K562 (cell line): Measurements from ENCODE around the gene TEX48. TPM values are rescaled to one million over a fixed set of nuclear protein-coding genes. Genes with fewer than 3 reads are reported as not detected.

Experiments used
- ATAC-seq: fragments of 200-7000 bp; cut with Tn5 transposase; 3 replicates; pipeline ENCODE4 v1.9.1; 2020; ENCODE audit warnings: moderate library complexity
- BruUV-seq: library from RNA; stranded (reverse); fragments of 400-500 nt; replicated peaks from 2 replicates; lab custom pipeline; 2021; lab: Mats Ljungman, UMichigan
- CTCF ChIA-PET: fragments of 300-600 bp; formaldehyde crosslinking; extraction: SDS; loops from one replicate; lab custom pipeline; 2021; ENCODE audit warnings: low intra/inter-chr PET ratio; lab: Yijun Ruan, JAX
- POLR2A ChIA-PET: fragments of 300-600, 350-650 bp; sonication (Branson Sonifier 250); formaldehyde crosslinking; extraction: SDS; loops from one replicate; lab custom pipeline; 2021; ENCODE audit warnings: antibody characterized with exemption, inconsistent platforms; lab: Yijun Ruan, JAX
- DNase-seq, 4 experiments: peaks; one replicate each; pipeline versions ENCODE4 v3.0.0 to v3.0.0-alpha.2; 2011 to 2018; ENCODE audit warnings: low spot score in 3 of 4, mixed read lengths in 3 of 4; ENCODE audit errors: extremely low read depth in 1 of 4
- FAIRE-seq: peaks from 2 replicates; lab custom pipeline; 2011; peaks lifted over from hg19 to GRCh38; lab: Jason Lieb, UNC
- H2AFZ ChIP-seq: 2 replicates; pipeline ENCODE4 v1.6.0; 2011; ENCODE audit warnings: low read depth, low read length, control low read depth, inconsistent platforms
- H3K27ac ChIP-seq: fragments of 200-600 bp; 3 replicates; pipeline ENCODE4 v1.8.0; 2011; ENCODE audit warnings: low read depth, mild to moderate bottlenecking, control low read depth, inconsistent platforms, low read length, moderate library complexity, mixed read lengths; ENCODE audit errors: extremely low read depth
- H3K27me3 ChIP-seq, 2 experiments: fragments of 300-600 bp in 1 of 2; 2 replicates in 1 of 2; 3 replicates in 1 of 2; pipeline versions ENCODE4 v1.6.0 to v1.8.0; 2011; ENCODE audit warnings: inconsistent platforms in 2 of 2, low read length in 2 of 2, mild to moderate bottlenecking in 1 of 2, mixed read lengths in 1 of 2, moderate library complexity in 1 of 2; ENCODE audit not compliant: control insufficient read depth in 2 of 2, insufficient read depth in 2 of 2
- H3K36me3 ChIP-seq: fragments of 300-600 bp; 3 replicates; pipeline ENCODE4 v1.8.0; 2011; ENCODE audit warnings: mild to moderate bottlenecking, low read length, inconsistent platforms; ENCODE audit not compliant: control insufficient read depth, insufficient read depth
- H3K4me1 ChIP-seq, 2 experiments: fragments of 200-600 bp in 1 of 2; replicated peaks in 1 of 2; 2 replicates in 1 of 2; 3 replicates in 1 of 2; pipeline versions ENCODE4 v1.5.1 to v1.8.0; 2011; ENCODE audit warnings: inconsistent platforms in 2 of 2, low read length in 2 of 2, mild to moderate bottlenecking in 1 of 2, mixed read lengths in 1 of 2, moderate library complexity in 1 of 2; ENCODE audit not compliant: control insufficient read depth in 2 of 2, insufficient read depth in 2 of 2
- H3K4me2 ChIP-seq: 2 replicates; pipeline ENCODE4 v1.6.1; 2011; ENCODE audit warnings: low read length, control low read depth, inconsistent platforms, mixed read lengths; ENCODE audit not compliant: insufficient read depth
- H3K4me3 ChIP-seq: fragments of 200-600 bp; sonication (generic), shearing (Covaris generic); 2 replicates; pipeline ENCODE4 v1.5.1; 2016; ENCODE audit warnings: control low read depth, inconsistent platforms
- H3K79me2 ChIP-seq: fragments of 200-600 bp; 3 replicates; pipeline ENCODE4 v1.8.0; 2011; ENCODE audit warnings: low read length, inconsistent platforms; ENCODE audit not compliant: control insufficient read depth, insufficient read depth
- H3K9ac ChIP-seq, 2 experiments: 2 replicates each; pipeline versions ENCODE4 v1.6.0 to v1.6.1; 2011; ENCODE audit warnings: low read depth in 2 of 2, low read length in 2 of 2, control low read depth in 1 of 2, inconsistent platforms in 1 of 2, mild to moderate bottlenecking in 1 of 2, mixed read lengths in 1 of 2; ENCODE audit not compliant: insufficient read depth in 1 of 2
- H3K9me1 ChIP-seq: one replicate; pipeline ENCODE4 v1.6.0; 2011; ENCODE audit warnings: inconsistent platforms, mild to moderate bottlenecking, low read length, moderate library complexity; ENCODE audit not compliant: control insufficient read depth, insufficient read depth
- H3K9me3 ChIP-seq: replicated peaks from 2 replicates; pipeline ENCODE4 v1.5.1; 2011; ENCODE audit warnings: low read depth, low read length, inconsistent platforms; ENCODE audit not compliant: control insufficient read depth, insufficient read depth
- H4K20me1 ChIP-seq: replicated peaks from 2 replicates; pipeline ENCODE4 v1.6.1; 2011; ENCODE audit warnings: low read length, inconsistent platforms, mixed read lengths; ENCODE audit not compliant: control insufficient read depth, insufficient read depth
- ADNP ChIP-seq: fragments of 200-800 bp; sonication (Bioruptor generic); IDR thresholded peaks from 2 replicates; pipeline ENCODE4 v1.6.1; 2016; ENCODE audit warnings: missing genetic modification characterization, missing compliant biosample characterization
- BRCA1 ChIP-seq, 2 experiments: fragments of 450-650 bp in 1 of 2; sonication (generic) in 1 of 2; formaldehyde crosslinking in 1 of 2; IDR thresholded peaks; 2 replicates each; pipeline versions ENCODE4 v1.5.0 to v1.6.1; 2017 to 2020; ENCODE audit warnings: mild to moderate bottlenecking in 1 of 2, missing genetic modification reagents in 1 of 2
- CBFB ChIP-seq: sonication (generic); formaldehyde crosslinking; IDR thresholded peaks from 2 replicates; pipeline ENCODE4 v1.4.0; 2020; ENCODE audit warnings: mild to moderate bottlenecking, missing genetic modification reagents
- MXI1 ChIP-seq: IDR thresholded peaks from 2 replicates; pipeline ENCODE4 v1.6.1; 2011; ENCODE audit warnings: low read depth, mild to moderate bottlenecking, improper control_type of control experiment, low read length
- SMAD4 ChIP-seq: fragments of 250-450 bp; sonication (Bioruptor Pico); conservative IDR thresholded peaks from 2 replicates; pipeline ENCODE4 v1.8.0; 2021; ENCODE audit warnings: inconsistent platforms, mild to moderate bottlenecking, moderate library complexity
- TFAM ChIP-seq: fragments of 250-450 bp; sonication (Bioruptor Pico); conservative IDR thresholded peaks from 2 replicates; pipeline ENCODE4 v1.5.0; 2021; ENCODE audit warnings: mild to moderate bottlenecking, moderate library complexity
- ZNF507 ChIP-seq: conservative IDR thresholded peaks from 2 replicates; pipeline ENCODE4 v1.6.1; 2017; ENCODE audit warnings: missing genetic modification characterization, missing compliant biosample characterization
- WGBS: fragments of 100-300 bp; shearing (Covaris generic); methylation state at CpG from one replicate; pipeline ENCODE4 v1.1.6; 2016; ENCODE audit warnings: low coverage, mixed read lengths; ENCODE audit not compliant: insufficient coverage; ENCODE audit errors: missing lambda C conversion rate; 5-methylcytosine and 5-hydroxymethylcytosine counted together
- in situ Hi-C: fragments of 300-500 bp; cut with MboI; formaldehyde crosslinking; loops from 4 replicates; pipeline ENCODE4 v1.15.0; 2018; ENCODE audit warnings: inconsistent platforms, mixed read lengths
- intact Hi-C: fragments of 100-400 bp; cut with micrococcal nuclease; formaldehyde crosslinking; loops from 2 replicates; pipeline ENCODE4 v1.14.2; 2022
- polyA plus RNA-seq, 8 experiments: library from polyadenylated mRNA; depleted of rRNA in 4 of 8; stranded (reverse) in 5 of 8; unstranded in 3 of 8; fragments of >200 nt; fragmentation: Nextera tagmentation in 2 of 8; fragmentation: Illumina TruSeq in 1 of 8; extraction: Ambion mirVana in 2 of 8; extraction: Trizol in 1 of 8; gene quantifications; 2 replicates each; pipeline versions ENCODE4 v1.2.1 to v1.2.3, GENCODE V29; 2011 to 2014; ENCODE audit warnings: inconsistent platforms in 1 of 8, missing spikeins in 1 of 8
- total RNA-seq, 7 experiments: library from RNA; depleted of rRNA in 6 of 7; stranded (reverse); fragments of >200 nt in 6 of 7; fragmentation: Illumina TruSeq in 2 of 7; extraction: Trizol in 2 of 7; gene quantifications; 2 replicates each; pipeline versions ENCODE4 v1.2.1 to v1.2.3, GENCODE V29; 2011 to 2021; ENCODE audit warnings: low replicate concordance in 1 of 7
- TF ChIP-seq, protein P1 (sequence below): fragments of 450-650 bp; IDR thresholded peaks from 2 replicates; pipeline ENCODE4 v1.7.0; 2016; ENCODE audit warnings: borderline replicate concordance
- TF ChIP-seq, protein P2 (sequence below): fragments of 250-450 bp; sonication (Bioruptor Pico); IDR thresholded peaks from 2 replicates; pipeline ENCODE4 v1.5.1; 2021; ENCODE audit warnings: mild to moderate bottlenecking

TEX48 gene
- total and polyA plus RNA-seq, 9 of the 15 experiments (the other 6 are each of a cell fraction or from before 2014, with no cell fraction given) = not detected

GRCh38 chr9:114694146-114694545, 12.2 kb upstream of the TEX48 start:
- DNase-seq = no peak
- ATAC-seq = no peak
- no peaks in the 10 kb centered on the region for H3K9me3 ChIP-seq
- POLR2A ChIA-PET = interaction anchor here (0.6 kb wide), 1 partner anchor 296 kb away, joined by 3 read pairs; no protein-coding TSS in a partner anchor
- H2AFZ ChIP-seq = no peak overlapping the region
- intact Hi-C loops (no loop called here), in situ Hi-C loops (no loop called here)
- TF ChIP-seq, protein P1, sequence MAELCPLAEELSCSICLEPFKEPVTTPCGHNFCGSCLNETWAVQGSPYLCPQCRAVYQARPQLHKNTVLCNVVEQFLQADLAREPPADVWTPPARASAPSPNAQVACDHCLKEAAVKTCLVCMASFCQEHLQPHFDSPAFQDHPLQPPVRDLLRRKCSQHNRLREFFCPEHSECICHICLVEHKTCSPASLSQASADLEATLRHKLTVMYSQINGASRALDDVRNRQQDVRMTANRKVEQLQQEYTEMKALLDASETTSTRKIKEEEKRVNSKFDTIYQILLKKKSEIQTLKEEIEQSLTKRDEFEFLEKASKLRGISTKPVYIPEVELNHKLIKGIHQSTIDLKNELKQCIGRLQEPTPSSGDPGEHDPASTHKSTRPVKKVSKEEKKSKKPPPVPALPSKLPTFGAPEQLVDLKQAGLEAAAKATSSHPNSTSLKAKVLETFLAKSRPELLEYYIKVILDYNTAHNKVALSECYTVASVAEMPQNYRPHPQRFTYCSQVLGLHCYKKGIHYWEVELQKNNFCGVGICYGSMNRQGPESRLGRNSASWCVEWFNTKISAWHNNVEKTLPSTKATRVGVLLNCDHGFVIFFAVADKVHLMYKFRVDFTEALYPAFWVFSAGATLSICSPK = no peak
- no peak for TF ChIP-seq CBFB
- no peak for TF ChIP-seq SMAD4 (CRISPR knock-in tag)
- TF ChIP-seq TFAM (CRISPR knock-in tag) = no peak
- TF ChIP-seq MXI1 = no peak
- TF ChIP-seq BRCA1 (IDR thresholded peaks at IDR 0.05) = no peak
- no peak for TF ChIP-seq BRCA1 (CRISPR knock-in tag; IDR thresholded peaks at IDR 0.05)
- no peak for TF ChIP-seq ADNP (tag)
- TF ChIP-seq, protein P2, sequence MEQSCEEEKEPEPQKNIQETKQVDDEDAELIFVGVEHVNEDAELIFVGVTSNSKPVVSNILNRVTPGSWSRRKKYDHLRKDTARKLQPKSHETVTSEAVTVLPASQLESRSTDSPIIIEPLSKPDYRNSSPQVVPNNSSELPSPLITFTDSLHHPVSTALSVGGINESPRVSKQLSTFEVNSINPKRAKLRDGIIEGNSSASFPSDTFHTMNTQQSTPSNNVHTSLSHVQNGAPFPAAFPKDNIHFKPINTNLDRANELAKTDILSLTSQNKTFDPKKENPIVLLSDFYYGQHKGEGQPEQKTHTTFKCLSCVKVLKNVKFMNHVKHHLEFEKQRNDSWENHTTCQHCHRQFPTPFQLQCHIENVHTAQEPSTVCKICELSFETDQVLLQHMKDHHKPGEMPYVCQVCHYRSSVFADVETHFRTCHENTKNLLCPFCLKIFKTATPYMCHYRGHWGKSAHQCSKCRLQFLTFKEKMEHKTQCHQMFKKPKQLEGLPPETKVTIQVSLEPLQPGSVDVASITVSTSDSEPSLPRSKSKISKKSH (CRISPR knock-in tag) = no peak
- no peak for TF ChIP-seq ZNF507 (tag)
- BruUV-seq = no TSS peak
- CTCF ChIA-PET = no interaction called here
- 5% methylated on average over 2 of the region's 2 CpGs for WGBS
- H3K79me2 ChIP-seq = no peaks in the 10 kb centered on the region
- no peak overlapping the region for H3K4me2 ChIP-seq
- no peak overlapping the region for H3K4me3 ChIP-seq
- peaks cover 5 to 6% of the 10 kb centered on the region in 2 experiments; a peak in 4 of 5 replicates for H3K27me3 ChIP-seq
- H3K9me1 ChIP-seq = no peaks in the 10 kb centered on the region
- H3K4me1 ChIP-seq = no peaks in the 10 kb centered on the region
- H3K9ac ChIP-seq = no peak overlapping the region
- no peaks in the 10 kb centered on the region for H4K20me1 ChIP-seq
- FAIRE-seq = no peak
- no peak overlapping the region for H3K27ac ChIP-seq
- H3K36me3 ChIP-seq = no peaks in the 10 kb centered on the region
